ENCODE data around the gene DNAJC16.
A peak's percentile ranks its signal among the peaks of the same experiment; 100 is the strongest.
"Not testable (repeated sequence)": the region's sequence is repeated elsewhere in the genome, so short reads cannot be mapped to it uniquely, and the experiment has no call there.

Gene DNAJC16

DNA sequence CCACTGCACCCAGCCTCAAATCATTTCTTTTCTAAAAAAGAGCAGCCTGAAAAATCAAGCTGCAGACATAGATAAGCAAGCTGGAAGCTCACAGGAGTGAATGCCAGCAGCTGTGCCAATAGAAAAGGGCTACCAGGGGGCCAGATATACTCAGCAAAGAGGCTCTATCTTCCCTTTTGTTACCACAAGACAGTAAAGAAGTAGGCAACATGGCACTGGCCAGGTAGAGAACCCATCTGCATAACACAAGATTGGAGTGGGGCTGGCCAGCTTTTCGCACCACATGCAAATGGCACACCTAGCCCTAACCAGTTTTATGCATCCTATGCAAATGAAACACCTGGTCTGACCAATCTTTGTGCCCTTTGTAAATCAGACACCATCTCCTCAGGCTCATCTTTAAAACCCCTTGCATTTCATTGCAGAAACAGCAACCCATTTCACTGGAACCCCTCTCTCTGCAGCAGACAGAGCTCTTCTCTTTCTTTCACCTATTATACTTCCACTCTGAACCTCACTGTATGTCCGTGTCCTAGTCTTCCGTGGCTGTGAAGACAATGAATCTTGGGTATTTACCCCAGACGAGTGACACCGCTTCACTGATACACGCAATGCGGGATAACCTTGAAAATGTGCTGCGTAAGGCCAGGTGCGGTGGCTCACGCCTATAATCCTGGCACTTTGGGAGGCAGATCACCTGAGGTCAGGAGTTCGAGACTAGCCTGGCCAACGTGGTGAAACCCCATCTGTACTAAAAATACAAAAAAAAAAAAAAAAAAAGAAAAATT, 17.8 kb upstream of the DNAJC16 start:
- no peak for DNase-seq

DNA sequence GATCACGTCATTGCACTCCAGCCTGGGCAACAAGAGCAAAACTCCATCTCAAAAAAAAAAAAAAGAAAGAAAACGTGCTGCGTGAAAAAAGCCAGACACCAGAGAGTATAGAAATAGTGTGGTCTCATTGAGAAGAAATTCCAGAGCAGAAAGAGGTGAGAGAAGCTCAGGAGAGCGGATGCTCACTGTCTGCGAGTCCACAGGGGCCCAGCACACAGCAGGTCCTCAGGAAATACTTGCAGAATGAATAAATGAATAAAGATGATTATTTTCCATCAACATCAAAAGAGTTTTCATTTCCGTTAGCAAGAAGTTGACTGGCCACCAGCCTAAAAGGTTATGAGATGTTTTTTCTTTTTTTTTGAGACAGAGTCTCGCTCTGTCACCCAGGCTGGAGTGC, 17.1 kb upstream of the DNAJC16 start:
- no peak for DNase-seq

DNA sequence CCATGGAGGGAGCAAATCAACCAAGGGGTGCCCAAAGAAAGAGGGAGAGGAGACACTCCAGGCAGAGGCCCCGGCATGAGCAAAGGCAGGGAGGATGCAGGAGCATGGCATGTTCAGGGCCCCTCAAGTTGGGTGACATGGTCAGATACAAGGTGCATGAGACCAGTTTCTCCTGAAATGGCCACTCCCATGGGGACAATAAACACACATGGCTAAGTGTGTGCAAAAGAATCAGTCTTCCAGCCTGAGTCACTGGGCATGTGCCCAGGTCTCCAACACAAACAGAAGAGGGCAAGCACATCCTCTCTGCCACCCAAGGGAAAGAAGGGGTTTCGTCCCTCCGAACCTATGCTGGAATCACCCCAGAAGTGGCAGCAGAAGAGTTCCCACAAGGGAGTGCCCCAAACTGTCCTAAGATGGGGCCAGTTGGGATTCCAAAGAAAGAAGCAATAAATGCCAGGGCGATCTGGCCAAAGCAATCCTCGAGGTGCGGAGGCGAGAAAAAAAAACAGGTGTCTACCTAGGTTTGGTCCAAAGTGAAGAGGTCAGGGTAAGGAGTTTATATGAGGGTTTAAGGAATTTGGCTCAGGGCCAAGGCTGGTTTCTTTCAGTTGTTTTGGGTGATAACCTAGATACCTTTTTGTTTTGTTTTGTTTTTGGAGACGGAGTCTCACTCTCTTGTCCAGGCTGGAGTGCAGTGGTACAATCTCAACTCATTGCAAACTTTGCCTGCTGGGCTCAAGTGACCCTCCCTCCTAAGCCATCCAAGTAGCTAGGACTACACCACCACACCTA, 15.8 kb upstream of the DNAJC16 start:
- DNase-seq, result no peak

DNA sequence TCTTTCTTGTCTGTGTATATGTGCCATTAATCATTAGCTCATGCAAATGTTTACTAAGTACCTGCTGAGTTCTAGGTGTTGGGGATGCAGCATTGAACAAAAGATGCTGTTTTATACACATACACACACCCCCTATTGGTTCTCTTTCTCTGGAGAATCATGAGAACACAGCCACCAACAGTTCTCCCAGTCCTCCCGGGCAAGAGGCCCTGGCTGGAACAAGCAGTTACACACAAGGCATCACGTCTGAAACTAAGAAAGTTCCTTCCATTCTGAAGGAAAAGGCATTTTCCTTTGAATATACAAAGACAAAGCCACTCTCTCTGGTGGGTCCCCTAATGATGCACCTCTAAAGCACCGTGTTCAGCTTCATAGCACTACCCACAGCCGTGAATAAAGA, 13.5 kb upstream of the DNAJC16 start:
- DNase-seq, result no peak

DNA sequence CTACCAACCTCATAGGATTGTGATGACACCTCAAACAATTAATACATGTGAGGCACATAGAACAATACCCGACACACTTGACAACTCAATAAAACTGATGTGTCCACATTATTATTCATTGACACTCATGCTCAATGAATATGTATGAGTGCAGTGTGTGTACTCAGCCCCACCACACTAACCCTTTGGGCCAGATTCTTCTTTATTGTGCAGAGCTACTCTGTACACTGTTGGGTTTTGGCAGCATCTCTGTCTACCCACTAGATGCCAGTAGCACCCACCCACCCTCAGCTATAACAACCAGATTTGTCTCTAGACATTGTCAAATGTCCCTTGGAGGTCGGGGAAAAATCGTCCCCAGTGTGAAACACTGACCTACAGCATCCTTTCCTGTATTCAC, 12.7 kb upstream of the DNAJC16 start:
- no peak for DNase-seq

DNA sequence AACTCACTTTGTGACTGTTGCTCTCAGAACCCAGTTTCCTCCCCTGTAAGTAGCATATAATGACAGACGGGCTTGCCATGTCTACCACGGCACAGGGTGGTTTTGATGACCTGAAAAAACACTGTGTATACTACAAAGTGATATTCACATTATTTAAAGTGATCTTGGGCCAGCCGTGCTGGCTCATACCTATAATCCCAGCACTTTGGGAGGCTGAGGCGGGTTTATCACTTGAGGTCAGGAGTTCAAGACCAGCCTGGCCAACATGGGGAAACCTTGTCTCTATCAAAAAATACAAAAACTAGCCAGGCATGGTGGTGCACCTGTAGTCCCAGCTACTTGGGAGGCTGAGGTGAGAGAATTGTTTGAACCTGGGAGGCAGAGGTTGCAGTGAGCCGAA, 12.1 kb upstream of the DNAJC16 start:
- not testable (repeated sequence) for DNase-seq

DNA sequence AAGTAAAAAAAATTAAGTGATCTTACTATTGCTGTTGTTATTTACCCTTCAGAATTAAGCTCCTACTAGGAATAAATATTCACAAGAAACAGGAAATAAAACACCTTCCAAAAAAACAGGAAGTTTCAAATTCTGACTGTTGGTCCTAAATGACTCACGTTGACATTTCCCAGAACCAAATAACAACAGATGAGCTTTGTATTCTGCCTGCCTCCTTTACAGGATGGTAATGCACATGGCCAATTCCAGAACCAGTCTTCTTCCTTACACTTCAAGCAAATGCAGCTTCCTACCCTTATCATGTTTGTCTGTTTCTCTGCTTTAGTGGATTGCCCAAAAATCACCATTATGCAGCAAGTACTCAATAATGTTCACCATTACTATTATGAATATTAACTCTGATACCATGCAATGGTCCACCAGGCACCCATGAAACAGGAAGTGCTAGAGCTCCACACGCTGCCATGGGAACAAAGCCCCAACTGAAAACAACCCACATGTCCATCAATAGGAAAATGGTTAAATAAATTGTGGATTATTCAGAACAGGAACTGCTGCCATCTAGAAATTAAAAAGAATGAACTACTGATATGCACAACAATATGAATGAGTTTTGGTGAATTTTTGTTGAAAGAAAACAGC, 11.5 kb upstream of the DNAJC16 start:
- DNase-seq, result no peak

DNA sequence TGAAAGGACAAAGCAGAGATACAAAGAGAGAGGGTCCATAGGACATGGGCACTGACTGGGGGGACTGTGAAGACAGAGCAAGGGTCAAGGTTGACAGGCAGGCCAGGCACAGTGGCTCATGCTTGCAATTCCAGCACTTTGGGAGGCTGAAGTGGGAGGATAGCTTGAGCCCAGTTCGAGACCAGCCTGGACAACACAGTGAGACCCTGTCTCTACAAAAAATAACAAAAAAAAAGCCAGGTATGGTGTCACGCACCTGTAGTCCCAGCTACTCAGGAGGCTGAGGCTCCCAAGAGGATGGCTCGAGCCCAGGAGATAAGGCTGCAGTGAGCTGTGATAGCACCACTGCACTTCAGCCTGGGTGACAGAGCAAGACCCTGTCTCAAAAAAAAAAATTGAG, 7.0 kb upstream of the DNAJC16 start:
- DNase-seq, result no peak

DNA sequence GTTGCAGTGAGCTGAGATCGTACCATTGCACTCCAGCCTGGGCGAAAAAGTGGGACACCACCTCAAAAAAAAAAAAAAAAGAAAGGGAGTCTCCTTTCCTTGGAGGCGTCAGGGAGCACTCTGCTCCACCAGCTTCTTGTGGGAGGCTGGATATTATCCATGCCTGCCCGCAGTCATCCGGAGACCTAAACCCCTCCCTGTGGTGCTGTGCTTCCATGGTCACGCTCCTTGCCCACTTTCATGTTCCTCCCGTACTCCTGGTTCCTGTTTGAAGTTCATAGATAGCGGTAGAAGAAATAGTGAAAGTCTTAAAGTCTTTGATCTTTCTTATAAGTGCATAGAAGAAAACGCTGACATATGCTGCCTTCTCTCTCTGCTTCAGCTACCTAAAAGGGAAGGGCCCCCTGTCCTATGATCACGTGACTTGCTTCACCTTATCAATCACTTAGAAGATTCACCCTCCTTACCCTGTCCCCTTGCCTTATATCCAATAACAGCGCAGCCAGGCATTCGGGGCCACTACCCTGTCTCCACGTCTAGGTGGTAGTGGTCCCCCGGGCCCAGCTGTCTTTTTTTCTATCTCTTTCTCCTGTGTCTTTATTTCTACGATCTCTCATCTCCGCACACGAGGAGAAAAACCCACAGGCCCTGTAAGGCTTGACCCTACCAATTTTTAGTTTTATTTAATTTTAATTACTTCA, 5.3 kb upstream of the DNAJC16 start:
- DNase-seq, result not testable (repeated sequence)

DNA sequence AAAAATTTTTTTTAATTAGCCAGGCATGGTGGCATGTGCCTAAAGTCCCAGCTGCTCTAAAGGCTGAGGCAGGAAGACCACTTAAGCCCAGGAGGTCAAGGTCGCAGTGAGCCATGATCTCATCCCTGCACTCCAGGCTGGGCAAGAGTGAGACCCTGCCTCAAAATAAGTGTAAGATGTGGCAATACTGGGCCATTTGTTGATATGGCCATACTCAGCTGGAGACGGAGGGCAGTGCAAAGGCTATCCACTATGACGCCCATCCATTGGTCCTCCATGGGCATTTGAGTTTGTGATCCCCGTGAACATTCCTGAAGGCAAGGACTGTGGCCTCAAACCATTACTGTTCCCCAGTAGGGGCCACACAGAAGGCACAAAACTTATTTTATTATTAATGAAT, 4.1 kb upstream of the DNAJC16 start:
- DNase-seq, result no peak

DNA sequence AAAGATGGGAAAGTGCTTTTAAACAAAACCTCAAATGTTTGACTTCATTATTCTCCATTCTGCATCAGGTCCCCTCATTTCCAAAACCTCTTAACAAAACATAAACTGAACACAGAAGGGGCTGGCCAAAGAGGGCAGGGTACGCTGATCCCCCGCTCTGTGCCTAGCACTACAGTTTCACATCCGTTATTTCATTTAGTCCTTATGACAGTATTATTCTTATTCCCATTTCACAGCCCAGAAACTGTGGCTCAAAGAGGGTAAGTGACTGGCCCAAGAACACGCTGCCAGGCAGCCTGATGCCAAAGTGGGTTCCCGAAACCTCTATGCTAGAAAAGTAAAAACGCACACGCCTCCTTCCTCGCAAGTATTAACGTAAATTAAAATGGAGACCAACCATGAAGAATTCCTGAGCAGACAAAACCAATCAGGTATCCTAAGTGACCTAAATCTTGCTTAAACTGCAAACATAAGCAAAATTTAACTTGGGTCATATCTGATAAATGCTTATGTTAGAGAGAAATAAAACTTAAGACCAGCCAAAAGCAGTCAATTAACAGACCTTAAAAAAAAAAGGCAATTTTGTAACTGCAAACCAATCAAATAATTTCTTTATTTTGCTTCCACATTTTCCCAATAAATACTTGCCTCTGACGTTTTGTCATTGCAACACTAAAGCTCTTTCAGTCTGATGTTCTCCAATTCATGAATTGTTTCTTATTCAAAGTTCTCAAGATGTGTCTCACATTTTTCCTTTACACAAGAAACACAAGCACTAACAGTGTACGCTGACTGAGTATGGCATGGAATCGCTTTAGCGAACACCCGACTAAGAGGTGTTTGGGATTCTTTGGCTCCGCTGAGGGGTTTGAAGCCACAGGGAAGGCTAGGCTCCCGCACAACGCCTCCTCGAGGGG, 3.3 kb upstream of the DNAJC16 start:
- peak; percentile 61 for DNase-seq

DNA sequence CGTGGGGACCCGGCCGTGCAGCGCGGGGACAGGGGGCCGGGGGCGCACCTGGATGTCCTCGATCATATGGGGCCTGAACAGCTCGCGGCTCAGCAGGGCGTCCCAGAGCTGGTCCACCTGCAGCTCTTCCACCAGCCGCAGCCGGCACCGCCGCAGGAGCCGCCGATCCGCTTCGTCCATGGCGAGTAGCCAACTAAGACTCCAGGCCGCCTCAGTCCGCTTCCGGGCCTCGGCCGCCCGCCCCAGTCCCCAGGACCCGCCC, 2.7 kb upstream of the DNAJC16 start, which contains the start of gene CASP9:
Gene CASP9 (minus strand): TSS at position 195 of the 262 bp plus-strand sequence. CDS start 15 bp downstream, at position 180.
- DNase-seq, result no peak

DNA sequence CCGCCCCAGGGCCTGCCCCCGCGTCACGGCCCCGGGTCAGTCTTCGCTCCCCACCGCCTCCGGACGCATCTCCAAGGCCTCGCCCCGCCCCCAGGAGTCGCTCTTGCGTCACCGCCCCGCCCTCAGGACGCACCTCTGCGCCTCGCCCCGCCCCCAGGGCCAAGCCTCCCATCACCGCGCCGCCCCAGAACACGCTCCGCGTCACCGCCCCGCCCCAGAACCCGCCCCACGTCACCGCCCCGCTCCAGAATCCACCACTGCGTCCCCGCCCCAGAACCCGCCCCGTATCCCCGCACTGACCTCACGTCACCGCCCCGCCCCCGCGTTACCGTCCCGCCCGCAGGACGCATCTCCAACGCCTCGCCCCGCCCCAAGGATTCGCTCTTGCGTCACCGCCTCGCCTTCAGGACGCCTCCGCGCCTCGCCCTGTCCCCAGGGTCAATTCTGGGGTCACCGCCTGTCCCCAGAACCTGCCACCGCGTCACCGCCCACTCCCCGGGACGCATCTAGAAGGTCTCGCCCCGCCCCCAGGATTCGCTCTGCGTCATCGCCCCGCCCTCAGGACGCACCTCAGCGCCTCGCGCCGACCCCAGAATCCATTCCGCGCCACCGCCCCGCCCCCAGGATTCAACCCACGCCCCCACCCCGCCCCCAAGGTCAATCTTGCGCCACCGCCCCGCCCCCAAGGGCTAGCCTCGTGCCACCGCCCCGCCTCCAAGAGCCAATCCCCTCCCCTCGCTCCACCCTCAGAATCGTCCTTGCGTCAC, 2.2 kb upstream of the DNAJC16 start:
- DNase-seq, result peak; percentile 100

DNA sequence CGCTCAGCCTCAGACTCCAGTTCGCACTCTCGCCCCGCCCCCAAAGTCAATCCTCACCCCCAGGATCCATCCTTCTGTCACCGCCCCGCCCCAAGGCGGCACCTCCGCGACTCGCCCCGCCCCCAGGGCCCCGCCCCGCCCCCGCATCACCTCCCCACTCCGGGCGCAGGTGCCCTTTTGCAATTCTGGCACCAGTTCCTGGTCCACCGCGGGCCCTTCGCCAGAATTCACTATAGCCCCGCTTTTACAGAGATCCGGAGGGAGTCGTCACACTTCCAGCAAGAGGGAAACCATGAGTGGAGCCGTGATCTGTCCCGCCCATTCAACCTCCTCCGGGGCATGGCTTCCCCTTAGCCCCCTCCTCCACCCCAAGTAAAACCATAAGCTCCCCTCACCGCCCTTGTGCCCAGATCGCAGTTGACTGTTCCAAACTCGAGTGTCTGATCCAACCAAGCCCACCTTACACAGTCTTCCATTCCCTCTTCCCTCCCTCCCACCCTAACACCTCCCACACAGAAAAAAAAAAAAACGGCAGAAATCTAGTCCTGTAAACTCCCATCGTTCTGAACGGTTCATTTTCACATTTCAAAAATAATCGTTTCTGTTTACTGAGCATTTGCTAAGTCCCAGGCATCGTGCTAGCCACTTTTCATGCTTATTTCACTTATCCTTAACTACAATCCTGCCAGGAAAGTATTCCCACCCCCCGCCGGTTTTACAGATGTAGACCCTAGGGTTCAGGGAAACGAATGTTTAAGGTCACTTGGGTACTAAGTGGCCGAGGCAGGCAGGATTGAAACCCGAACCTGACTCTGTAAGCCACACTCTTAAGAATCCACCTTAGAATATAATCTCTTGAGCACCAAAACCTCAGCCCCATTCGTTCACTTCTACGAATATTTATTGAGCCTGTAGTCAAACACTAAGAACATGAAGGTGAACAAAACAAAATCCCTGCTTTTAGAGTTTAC, 1.3 kb upstream of the DNAJC16 start:
- DNase-seq, result peak; percentile 27

DNA sequence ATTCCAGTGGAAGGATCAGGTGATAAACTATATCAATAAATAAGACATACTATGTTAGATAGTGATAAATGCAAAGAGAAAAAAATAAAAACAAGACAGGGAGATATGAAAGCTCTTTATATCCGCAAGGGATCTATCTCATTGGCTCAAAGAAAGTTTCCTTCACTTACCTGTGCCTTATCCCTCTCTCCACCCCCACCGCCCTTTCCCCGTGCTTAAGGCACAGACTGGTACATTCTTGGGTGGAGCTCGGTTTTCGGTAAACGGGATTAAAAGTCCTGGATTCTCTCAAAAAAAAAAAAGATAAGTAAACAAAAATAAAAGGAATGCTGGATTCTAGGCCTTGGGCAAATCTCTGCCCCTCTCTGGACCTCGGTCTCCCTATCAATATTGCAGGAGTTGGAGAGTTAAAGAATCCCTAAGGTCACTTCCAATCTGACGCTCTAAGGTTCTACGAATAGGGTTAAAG, 593 bp upstream of the DNAJC16 start:
- peak; percentile 26 for DNase-seq

DNA sequence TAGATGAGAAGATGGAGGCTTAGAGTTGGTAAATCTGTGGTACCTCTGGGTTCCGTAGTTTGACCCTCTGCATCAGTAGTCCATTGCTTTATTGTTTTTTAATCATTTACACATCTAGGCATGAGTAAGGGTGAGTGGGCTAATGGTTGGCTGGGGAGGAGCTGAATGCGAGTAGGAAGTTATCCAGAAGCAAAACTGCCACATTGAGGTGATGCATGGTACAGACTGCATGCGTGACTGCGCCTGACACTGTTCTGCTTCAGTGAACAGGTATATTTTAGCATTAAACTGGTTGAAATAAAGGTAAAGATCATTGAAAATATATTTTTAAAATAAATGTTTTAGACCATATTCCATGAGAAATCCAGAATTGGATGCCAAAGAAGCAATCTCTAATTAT, 4.4 kb downstream of the DNAJC16 start:
- DNase-seq, result no peak

DNA sequence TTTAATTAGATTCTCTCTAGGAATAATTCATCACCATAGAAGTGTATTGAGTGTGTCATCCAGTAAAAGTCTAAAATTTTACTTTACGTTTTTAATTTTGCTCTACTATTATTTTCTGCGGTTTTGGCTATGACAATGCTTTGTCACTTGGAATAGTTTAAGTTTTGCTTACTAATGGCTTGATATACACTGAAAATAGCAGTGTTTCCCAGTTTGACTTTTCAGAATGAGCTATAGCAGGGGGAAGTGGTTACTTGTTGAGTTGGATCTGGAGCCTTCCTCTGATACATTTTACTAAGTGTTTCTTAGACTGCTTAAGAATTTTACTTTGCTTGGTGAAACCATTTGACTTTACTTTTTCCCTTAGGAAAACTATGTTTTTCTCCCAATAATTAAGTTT, 5.0 kb downstream of the DNAJC16 start:
- no peak for DNase-seq

DNA sequence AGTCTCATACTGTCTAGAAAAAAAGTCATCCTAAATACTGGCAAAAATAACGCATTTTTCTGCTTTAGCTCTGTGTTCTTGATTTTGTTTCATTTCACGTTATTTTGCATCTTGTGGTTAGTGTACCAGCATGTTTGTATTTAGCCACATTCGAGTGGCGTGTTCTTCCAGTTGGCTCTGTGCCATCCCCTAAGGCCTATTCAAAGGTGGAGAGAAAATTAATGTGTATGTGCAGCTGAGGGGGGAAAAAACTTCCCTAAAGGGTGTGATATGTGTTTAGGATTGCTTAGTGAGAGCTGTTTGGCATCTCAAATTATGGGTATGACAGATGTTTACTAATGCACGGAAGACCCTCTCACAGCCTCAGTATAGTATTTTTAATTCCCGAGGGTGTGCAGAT, 12.1 kb downstream of the DNAJC16 start:
- DNase-seq, result no peak

DNA sequence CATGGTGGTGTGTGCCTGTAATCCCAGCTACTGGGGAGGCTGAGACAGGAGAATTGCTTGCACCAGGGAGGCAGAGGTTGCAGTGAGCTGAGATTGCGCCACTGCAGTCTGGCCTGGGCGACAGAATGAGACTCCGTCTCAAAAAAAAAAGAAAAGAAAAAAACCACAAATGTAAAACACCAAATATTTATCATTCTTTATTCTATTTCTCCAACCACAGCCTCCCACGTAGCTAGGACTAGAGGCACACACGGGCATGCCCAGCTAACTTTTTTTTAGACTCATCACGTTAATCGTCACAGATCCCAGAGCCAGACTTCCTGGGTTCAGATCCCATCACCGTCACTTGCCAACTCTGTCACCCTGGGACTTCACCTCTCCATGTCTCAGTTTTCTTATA, 13.5 kb downstream of the DNAJC16 start:
- DNase-seq, result no peak

DNA sequence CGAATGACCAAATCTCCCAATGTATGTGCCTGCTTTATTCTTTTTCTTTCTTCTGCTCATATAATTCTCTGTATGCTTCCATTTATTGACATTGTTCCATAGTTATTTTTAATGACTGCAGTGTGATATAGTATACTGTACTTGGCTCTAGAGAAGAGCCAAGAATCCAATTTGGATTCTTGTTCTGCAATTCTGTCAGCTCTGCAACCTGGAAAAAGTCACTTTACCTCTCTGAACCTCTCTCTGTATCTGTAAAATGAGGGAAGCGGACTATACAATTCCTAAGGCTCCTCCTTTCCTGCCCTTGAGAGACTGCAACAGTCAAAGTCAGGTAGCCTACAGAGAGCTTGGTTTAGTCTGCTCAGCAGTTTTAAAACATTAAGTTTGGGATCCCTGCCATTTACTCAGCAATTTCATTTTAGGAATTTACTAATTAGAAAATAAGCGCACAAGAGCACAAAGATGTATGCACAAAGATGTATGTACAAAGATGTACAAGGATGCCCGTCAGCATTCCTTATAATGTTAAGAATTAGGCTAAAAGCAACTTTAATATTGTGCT, 14.7 kb downstream of the DNAJC16 start:
- no peak for DNase-seq

Data from RPMI8226 (cell line).